A673 (cell line): ENCODE results near the gene CYLD. TPM values are rescaled to one million over a fixed set of nuclear protein-coding genes. Genes with fewer than 3 reads are reported as not detected.

Source experiments
- BruUV-seq: library from RNA; stranded (reverse); fragments of 400-500 nt; replicated peaks from 2 replicates; lab custom pipeline; 2021; lab: Mats Ljungman, UMichigan
- CTCF ChIA-PET: fragments of 300-600 bp; sonication (Branson Sonifier 250); formaldehyde crosslinking; loops from one replicate; lab custom pipeline; 2022; ENCODE audit warnings: antibody characterized with exemption; lab: Charles Lee
- POLR2A ChIA-PET: fragments of 300-600 bp; sonication (Branson Sonifier 250); formaldehyde crosslinking; loops from one replicate; lab custom pipeline; 2022; ENCODE audit warnings: antibody characterized with exemption; ENCODE audit not compliant: low non-redundant PET; lab: Charles Lee
- DNase-seq: peaks from one replicate; pipeline ENCODE4 v3.0.0-alpha.2; 2015; ENCODE audit warnings: low spot score
- H3K27ac ChIP-seq: fragments of 200-600 bp; sonication (generic); 2 replicates; pipeline ENCODE4 v1.5.1; 2016; ENCODE audit warnings: mixed run types, low read depth, mild to moderate bottlenecking, mixed read lengths, antibody characterized with exemption, low read length; ENCODE audit not compliant: poor library complexity, severe bottlenecking
- H3K27me3 ChIP-seq: fragments of 200-600 bp; sonication (generic); replicated peaks from 2 replicates; pipeline ENCODE4 v1.6.1; 2017; ENCODE audit warnings: mixed run types, low read depth, mild to moderate bottlenecking, mixed read lengths, antibody characterized with exemption, low read length; ENCODE audit not compliant: insufficient read depth, poor library complexity
- H3K36me3 ChIP-seq: fragments of 200-600 bp; sonication (generic); 2 replicates; pipeline ENCODE4 v1.6.1; 2016; ENCODE audit warnings: mixed run types, mild to moderate bottlenecking, mixed read lengths, antibody characterized with exemption, low read length; ENCODE audit not compliant: insufficient read depth, poor library complexity, severe bottlenecking
- H3K4me1 ChIP-seq: fragments of 200-600 bp; sonication (generic); 2 replicates; pipeline ENCODE4 v1.6.1; 2017; ENCODE audit warnings: mixed run types, mild to moderate bottlenecking, mixed read lengths, antibody characterized with exemption, low read length; ENCODE audit not compliant: insufficient read depth, poor library complexity, severe bottlenecking
- H3K4me3 ChIP-seq: fragments of 200-600 bp; sonication (generic); 2 replicates; pipeline ENCODE4 v1.5.1; 2016; ENCODE audit warnings: low read depth, mixed run types, mild to moderate bottlenecking, mixed read lengths, low read length; ENCODE audit not compliant: poor library complexity, severe bottlenecking
- H3K9me3 ChIP-seq: fragments of 200-600 bp; sonication (generic); 2 replicates; pipeline ENCODE4 v1.6.1; 2016; ENCODE audit warnings: mixed run types, low read depth, mild to moderate bottlenecking, mixed read lengths, antibody characterized with exemption, low read length; ENCODE audit not compliant: poor library complexity, severe bottlenecking
- EZH2 ChIP-seq: fragments of 200-600 bp; sonication (generic); IDR thresholded peaks from 2 replicates; pipeline ENCODE4 v1.6.1; 2017; ENCODE audit warnings: borderline replicate concordance, low read depth, mild to moderate bottlenecking, mixed read lengths, antibody characterized with exemption, low read length; ENCODE audit not compliant: poor library complexity, severe bottlenecking
- intact Hi-C: fragments of 100-400 bp; cut with micrococcal nuclease; formaldehyde crosslinking; loops from one replicate; pipeline ENCODE4 v1.10.0; 2022; ENCODE audit not compliant: unreplicated experiment
- total RNA-seq: library from RNA; stranded (reverse); gene quantifications from 2 replicates; pipeline ENCODE4 v1.2.3, GENCODE V29; 2021
- TF ChIP-seq, protein P1 (sequence below): fragments of 300-800, 200-600 bp; sonication (generic); conservative IDR thresholded peaks from 2 replicates; pipeline ENCODE4 v1.5.1; 2017; ENCODE audit warnings: low read depth, mild to moderate bottlenecking, antibody characterized with exemption, low read length, moderate library complexity, mixed read lengths

CYLD gene
- total RNA-seq, 1 experiment from 2014 or later, result 6.3 TPM

- H3K4me3 ChIP-seq, result no peak overlapping the region
- no peaks in the 10 kb centered on the region for H3K36me3 ChIP-seq
- no peaks in the 10 kb centered on the region for H3K4me1 ChIP-seq
- intact Hi-C loops, result no loop called here
- no peaks in the 10 kb centered on the region for H3K9me3 ChIP-seq
- no peak for TF ChIP-seq EZH2
- TF ChIP-seq, protein P1, sequence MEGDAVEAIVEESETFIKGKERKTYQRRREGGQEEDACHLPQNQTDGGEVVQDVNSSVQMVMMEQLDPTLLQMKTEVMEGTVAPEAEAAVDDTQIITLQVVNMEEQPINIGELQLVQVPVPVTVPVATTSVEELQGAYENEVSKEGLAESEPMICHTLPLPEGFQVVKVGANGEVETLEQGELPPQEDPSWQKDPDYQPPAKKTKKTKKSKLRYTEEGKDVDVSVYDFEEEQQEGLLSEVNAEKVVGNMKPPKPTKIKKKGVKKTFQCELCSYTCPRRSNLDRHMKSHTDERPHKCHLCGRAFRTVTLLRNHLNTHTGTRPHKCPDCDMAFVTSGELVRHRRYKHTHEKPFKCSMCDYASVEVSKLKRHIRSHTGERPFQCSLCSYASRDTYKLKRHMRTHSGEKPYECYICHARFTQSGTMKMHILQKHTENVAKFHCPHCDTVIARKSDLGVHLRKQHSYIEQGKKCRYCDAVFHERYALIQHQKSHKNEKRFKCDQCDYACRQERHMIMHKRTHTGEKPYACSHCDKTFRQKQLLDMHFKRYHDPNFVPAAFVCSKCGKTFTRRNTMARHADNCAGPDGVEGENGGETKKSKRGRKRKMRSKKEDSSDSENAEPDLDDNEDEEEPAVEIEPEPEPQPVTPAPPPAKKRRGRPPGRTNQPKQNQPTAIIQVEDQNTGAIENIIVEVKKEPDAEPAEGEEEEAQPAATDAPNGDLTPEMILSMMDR, result no peak
- BruUV-seq, result no TSS peak
- H3K27me3 ChIP-seq, result no peaks in the 10 kb centered on the region
- DNase-seq, result no peak
- H3K27ac ChIP-seq, result no peak overlapping the region
- ChIA-PET POLR2A (no interaction called here), CTCF (interaction anchor here (1.8 kb wide), 1 partner anchor 8 kb away, joined by 7 read pairs; no protein-coding TSS in a partner anchor)
Measured at GRCh38 chr16:50814541-50814940, 72.7 kb downstream of the CYLD start.

GRCh38 chr16:50815382-50815781 is 73.5 kb downstream of the CYLD start:
- H3K27me3 ChIP-seq, result no peaks in the 10 kb centered on the region
- no peaks in the 10 kb centered on the region for H3K4me1 ChIP-seq
- intact Hi-C loops, result no loop called here
- H3K9me3 ChIP-seq, result no peaks in the 10 kb centered on the region
- no peak overlapping the region for H3K27ac ChIP-seq
- DNase-seq, result no peak
- no peaks in the 10 kb centered on the region for H3K36me3 ChIP-seq
- no TSS peak for BruUV-seq
- ChIA-PET CTCF (interaction anchor here (1.8 kb wide), 1 partner anchor 9 kb away, joined by 7 read pairs; no protein-coding TSS in a partner anchor), POLR2A (no interaction called here)
- no peak overlapping the region for H3K4me3 ChIP-seq
- TF ChIP-seq EZH2, result no peak
- TF ChIP-seq, protein P1, result no peak

GRCh38 chr16:50816901-50817555 is 75.1 kb downstream of the CYLD start:
- H3K27me3 ChIP-seq, result no peaks in the 10 kb centered on the region
- no peak overlapping the region for H3K4me3 ChIP-seq
- no peaks in the 10 kb centered on the region for H3K36me3 ChIP-seq
- H3K27ac ChIP-seq, result no peak overlapping the region
- TF ChIP-seq, protein P1, result no peak
- TF ChIP-seq EZH2, result no peak
- no peaks in the 10 kb centered on the region for H3K9me3 ChIP-seq
- H3K4me1 ChIP-seq, result no peaks in the 10 kb centered on the region
- DNase-seq, result no peak
- CTCF ChIA-PET, result no interaction called here
- BruUV-seq, result no TSS peak
- POLR2A ChIA-PET, result no interaction called here
- intact Hi-C loops, result no loop called here
